IMR-90 (cell line): Measurements from ENCODE around the gene CCND1. TPM values are rescaled to one million over a fixed set of nuclear protein-coding genes. Genes with fewer than 3 reads are reported as not detected.

ENCODE experiments used
- ATAC-seq: fragments of 200-7000 bp; cut with Tn5 transposase; 2 replicates; pipeline ENCODE4 v1.9.1; 2020; ENCODE audit warnings: low read depth, mild to moderate bottlenecking, moderate library complexity
- BruUV-seq: library from RNA; stranded (reverse); fragments of 400-500 nt; replicated peaks from 2 replicates; lab custom pipeline; 2021; lab: Mats Ljungman, UMichigan
- CTCF ChIA-PET: fragments of 300-600 bp; formaldehyde crosslinking; extraction: SDS; loops from one replicate; lab custom pipeline; 2021; ENCODE audit warnings: antibody characterized with exemption; lab: Yijun Ruan, JAX
- POLR2A ChIA-PET: fragments of 300-600 bp; sonication (Branson Sonifier 250); formaldehyde crosslinking; loops from one replicate; lab custom pipeline; 2022; ENCODE audit warnings: antibody characterized with exemption; ENCODE audit not compliant: unreplicated experiment; lab: Charles Lee
- DNase-seq: peaks from one replicate; pipeline ENCODE4 v3.0.0; 2013
- H2AFZ ChIP-seq: replicated peaks from 2 replicates; pipeline ENCODE3; 2013; ENCODE audit warnings: low read length, mild to moderate bottlenecking; ENCODE audit not compliant: poor library complexity
- H2AK5ac ChIP-seq: 2 replicates; pipeline ENCODE4 v1.6.1; 2013; ENCODE audit warnings: low read depth, low read length, inconsistent platforms
- H2AK9ac ChIP-seq: replicated peaks from 2 replicates; pipeline ENCODE3; 2013; ENCODE audit warnings: mild to moderate bottlenecking, low read depth, low read length, moderate library complexity; ENCODE audit not compliant: poor library complexity
- H2BK120ac ChIP-seq: 2 replicates; pipeline ENCODE4 v1.6.1; 2013; ENCODE audit warnings: low read depth, low read length, inconsistent platforms
- H2BK15ac ChIP-seq: 3 replicates; pipeline ENCODE4 v1.6.1; 2013; ENCODE audit warnings: low read depth, low read length, inconsistent platforms
- H2BK20ac ChIP-seq: 2 replicates; pipeline ENCODE4 v1.6.1; 2013; ENCODE audit warnings: low read depth, mild to moderate bottlenecking, inconsistent platforms, low read length, moderate library complexity
- H2BK5ac ChIP-seq: 2 replicates; pipeline ENCODE4 v1.6.1; 2013; ENCODE audit warnings: mild to moderate bottlenecking, low read depth, low read length, inconsistent platforms; ENCODE audit not compliant: poor library complexity, severe bottlenecking
- H3K14ac ChIP-seq: replicated peaks from 2 replicates; pipeline ENCODE4 v1.6.1; 2013; ENCODE audit warnings: low read depth, low read length, inconsistent platforms
- H3K18ac ChIP-seq: 2 replicates; pipeline ENCODE4 v1.6.1; 2013; ENCODE audit warnings: low read depth, low read length, control low read depth
- H3K23ac ChIP-seq: 2 replicates; pipeline ENCODE4 v1.6.1; 2013; ENCODE audit warnings: low read depth, low read length, inconsistent platforms
- H3K27ac ChIP-seq: 2 replicates; pipeline ENCODE4 v1.5.1; 2013; ENCODE audit warnings: mild to moderate bottlenecking, control low read depth, low read length; ENCODE audit not compliant: insufficient read depth
- H3K27me3 ChIP-seq: 2 replicates; pipeline ENCODE4 v1.6.1; 2013; ENCODE audit warnings: low read length; ENCODE audit not compliant: control insufficient read depth, insufficient read depth
- H3K36me3 ChIP-seq: 2 replicates; pipeline ENCODE4 v1.6.1; 2013; ENCODE audit warnings: low read length, mixed read lengths; ENCODE audit not compliant: control insufficient read depth, insufficient read depth
- H3K4ac ChIP-seq: 2 replicates; pipeline ENCODE4 v1.6.1; 2013; ENCODE audit warnings: low read depth, low read length, inconsistent platforms
- H3K4me1 ChIP-seq: 2 replicates; pipeline ENCODE4 v1.6.1; 2013; ENCODE audit warnings: low read length, mixed read lengths; ENCODE audit not compliant: control insufficient read depth, insufficient read depth
- H3K4me2 ChIP-seq: 2 replicates; pipeline ENCODE4 v1.6.1; 2013; ENCODE audit warnings: low read depth, mild to moderate bottlenecking, control low read depth, low read length, moderate library complexity
- H3K4me3 ChIP-seq: 2 replicates; pipeline ENCODE4 v1.5.1; 2013; ENCODE audit warnings: low read depth, mild to moderate bottlenecking, control low read depth, low read length, moderate library complexity; ENCODE audit not compliant: insufficient read depth
- H3K56ac ChIP-seq: 2 replicates; pipeline ENCODE4 v1.6.1; 2013; ENCODE audit warnings: low read length, inconsistent platforms; ENCODE audit not compliant: insufficient read depth; ENCODE audit errors: extremely low read depth
- H3K79me1 ChIP-seq, 2 experiments: 2 replicates each; pipeline ENCODE4 v1.6.1; 2013; ENCODE audit warnings: low read length in 2 of 2, inconsistent platforms in 1 of 2, low read depth in 1 of 2
- H3K9ac ChIP-seq: 2 replicates; pipeline ENCODE4 v1.6.1; 2013; ENCODE audit warnings: low read depth, low read length, control low read depth
- H3K9me1 ChIP-seq: 2 replicates; pipeline ENCODE4 v1.6.1; 2013; ENCODE audit warnings: low read length, inconsistent platforms; ENCODE audit not compliant: insufficient read depth
- H3K9me3 ChIP-seq: 2 replicates; pipeline ENCODE4 v1.6.1; 2013; ENCODE audit warnings: low read length; ENCODE audit not compliant: control insufficient read depth, insufficient read depth
- H4K20me1 ChIP-seq: 2 replicates; pipeline ENCODE4 v1.6.1; 2013; ENCODE audit warnings: low read length, inconsistent platforms; ENCODE audit not compliant: insufficient read depth
- H4K5ac ChIP-seq: 2 replicates; pipeline ENCODE4 v1.6.1; 2013; ENCODE audit warnings: mild to moderate bottlenecking, low read depth, low read length, control low read depth
- H4K8ac ChIP-seq, 2 experiments: 2 replicates each; pipeline ENCODE4 v1.6.1; 2013; ENCODE audit warnings: low read depth in 2 of 2, low read length in 2 of 2, control low read depth in 1 of 2, inconsistent platforms in 1 of 2
- H4K91ac ChIP-seq: 2 replicates; pipeline ENCODE4 v1.6.1; 2013; ENCODE audit warnings: low read depth, low read length, inconsistent platforms; ENCODE audit not compliant: insufficient read depth
- CHD1 ChIP-seq: IDR thresholded peaks from 2 replicates; pipeline ENCODE4 v1.6.1; 2012; ENCODE audit warnings: low read depth, low read length, improper control_type of control experiment
- FOS ChIP-seq: fragments of 150-350 bp; IDR thresholded peaks from 2 replicates; pipeline ENCODE4 v1.6.1; 2016; ENCODE audit warnings: low read depth, low read length
- RFX5 ChIP-seq: IDR thresholded peaks from 2 replicates; pipeline ENCODE4 v1.8.0; 2012; ENCODE audit warnings: low read depth, mild to moderate bottlenecking, low read length, moderate library complexity
- SMC3 ChIP-seq: fragments of 150-350 bp; IDR thresholded peaks from 2 replicates; pipeline ENCODE4 v1.6.1; 2016; ENCODE audit warnings: low read depth, mild to moderate bottlenecking, antibody characterized with exemption, low read length, moderate library complexity
- USF2 ChIP-seq: fragments of 150-350 bp; IDR thresholded peaks from 2 replicates; pipeline ENCODE4 v1.6.1; 2017; ENCODE audit warnings: mild to moderate bottlenecking, antibody characterized with exemption, low read length, low read depth
- WGBS, 2 experiments: methylation state at CpG; one replicate each; pipeline versions ENCODE4 v1.1.5 to v1.1.7; 2013; ENCODE audit warnings: missing lambda C conversion rate in 2 of 2; ENCODE audit not compliant: insufficient read length in 1 of 2; ENCODE audit errors: extremely low coverage in 2 of 2; 5-methylcytosine and 5-hydroxymethylcytosine counted together
- dilution Hi-C: fragments of 300-500 bp; cut with HindIII; formaldehyde crosslinking; loops from one replicate; pipeline ENCODE4 v1.14.3; 2018; ENCODE audit warnings: low sequenced_read_pairs; ENCODE audit not compliant: unreplicated experiment
- in situ Hi-C: fragments of 300-500 bp; cut with MboI; formaldehyde crosslinking; loops from 3 replicates; pipeline ENCODE4 v1.14.3; 2019; ENCODE audit warnings: low sequenced_read_pairs, inconsistent platforms, mixed read lengths
- intact Hi-C: fragments of 100-400 bp; cut with micrococcal nuclease; formaldehyde crosslinking; loops from 2 replicates; pipeline ENCODE4 v1.10.0; 2022
- polyA plus RNA-seq, 3 experiments: library from polyadenylated mRNA; depleted of rRNA; stranded (reverse); fragments of >200 nt; gene quantifications; 2 replicates each; pipeline ENCODE4 v1.2.3, GENCODE V29; 2012; ENCODE audit warnings: low replicate concordance in 1 of 3
- total RNA-seq: library from RNA; depleted of rRNA; stranded (reverse); fragments of >200 nt; gene quantifications from 2 replicates; pipeline ENCODE4 v1.2.3, GENCODE V29; 2012

The CCND1 gene
- total and polyA plus RNA-seq, 2 of the 4 experiments (the other 2 are of a cell fraction), result 481 to 748 TPM

DNA sequence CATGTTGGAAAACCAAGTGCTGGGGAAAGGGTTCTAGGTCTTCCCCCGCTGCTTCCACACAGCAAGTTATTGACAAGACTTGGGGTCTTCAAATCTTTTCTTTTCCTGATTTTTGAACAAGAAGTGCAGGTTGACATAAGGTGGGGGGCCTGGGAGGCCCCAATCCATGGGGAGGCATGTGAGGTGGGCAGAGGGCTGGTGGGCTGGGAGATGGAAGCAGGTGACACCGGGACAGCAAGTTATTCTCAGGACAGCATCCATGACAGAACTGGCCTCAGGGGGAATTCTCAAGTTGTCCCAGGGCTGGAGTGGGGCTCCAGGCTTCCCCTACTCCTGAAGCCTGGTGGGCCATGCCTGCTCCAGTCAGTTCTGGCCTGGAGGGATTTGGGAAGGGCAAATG, 57.4 kb downstream of the CCND1 start:
- WGBS, 2 experiments, result 71% methylated on average over 1 of the region's 2 CpGs; no CpG with 5 or more reads in 1 of the 2 experiments
- TF ChIP-seq RFX5 (no peak), CHD1 (no peak), FOS (no peak), USF2 (no peak), SMC3 (no peak)
- Histone ChIP-seq H3K56ac (no peak overlapping the region), H4K20me1 (no peaks in the 10 kb centered on the region), H4K91ac (no peak overlapping the region), H3K36me3 (no peaks in the 10 kb centered on the region), H2AK9ac (no peak overlapping the region), H3K79me1 (no peaks in the 10 kb centered on the region), H3K27me3 (peaks cover 51% of the 10 kb centered on the region), H3K23ac (no peak overlapping the region), H2AFZ (no peak overlapping the region), H3K9ac (no peak overlapping the region), H3K4me2 (no peak overlapping the region), H3K9me1 (no peaks in the 10 kb centered on the region), H3K4me3 (no peak overlapping the region), H3K4ac (no peak overlapping the region), H3K27ac (no peak overlapping the region), H2BK15ac (no peak overlapping the region), H3K14ac (no peak overlapping the region), H3K18ac (no peak overlapping the region), H4K8ac (no peak overlapping the region), H4K5ac (no peak overlapping the region), H3K9me3 (no peaks in the 10 kb centered on the region), H2BK20ac (no peak overlapping the region), H2BK120ac (no peak overlapping the region), H2AK5ac (no peak overlapping the region), H2BK5ac (no peak overlapping the region), H3K4me1 (peaks cover 2% of the 10 kb centered on the region)
- CTCF ChIA-PET, result no interaction called here
- POLR2A ChIA-PET, result no interaction called here
- ATAC-seq (no peak), DNase-seq (no peak)
- in situ Hi-C loops, result no loop called here
- dilution Hi-C loops, result no loop called here
- intact Hi-C loops, result no loop called here
- no TSS peak for BruUV-seq
